D721Med (cell line): Measurements from ENCODE around the gene EEF1A2.
A peak's percentile ranks its signal among the peaks of the same experiment; 100 is the strongest.

ENCODE experiments used
- DNase-seq: peaks from one replicate; pipeline ENCODE4 v3.0.0; 2011; ENCODE audit warnings: low spot score; ENCODE audit not compliant: insufficient read length
- FAIRE-seq: peaks from 2 replicates; lab custom pipeline; 2011; peaks lifted over from hg19 to GRCh38; lab: Jason Lieb, UNC
- CTCF ChIP-seq: IDR thresholded peaks from 2 replicates; pipeline ENCODE4 v1.5.1; 2012; ENCODE audit warnings: mild to moderate bottlenecking, control low read depth; ENCODE audit not compliant: insufficient read depth; ENCODE audit errors: missing control alignments

EEF1A2 gene

GRCh38 chr20:63466250-63466825 is 32.5 kb downstream of the EEF1A2 start:
- TF ChIP-seq CTCF, result no peak
- no peak for FAIRE-seq
- no peak for DNase-seq

- no peak for DNase-seq
- FAIRE-seq, result no peak
- TF ChIP-seq CTCF, result no peak
Measured at GRCh38 chr20:63465380-63466249, 33.3 kb downstream of the EEF1A2 start.

GRCh38 chr20:63464289-63464635 is 34.6 kb downstream of the EEF1A2 start:
- DNase-seq (no peak), FAIRE-seq (no peak)
- TF ChIP-seq CTCF, result no peak

GRCh38 chr20:63463400-63464288 is 35.2 kb downstream of the EEF1A2 start:
- no peak for TF ChIP-seq CTCF
- FAIRE-seq, result no peak
- DNase-seq, result no peak

- FAIRE-seq (no peak), DNase-seq (no peak)
- no peak for TF ChIP-seq CTCF
Measured at GRCh38 chr20:63462244-63462643, 36.6 kb downstream of the EEF1A2 start.

- DNase-seq, result peak; percentile 64
- no peak for TF ChIP-seq CTCF
- FAIRE-seq, result no peak
Measured at GRCh38 chr20:63461104-63461763, 37.6 kb downstream of the EEF1A2 start.
